HG02610 (cell line): Measurements from ENCODE around the gene GALE.
"Not testable (repeated sequence)": the region's sequence is repeated elsewhere in the genome, so short reads cannot be mapped to it uniquely, and the experiment has no call there.

Source experiments
- ATAC-seq: cut with Tn5 transposase; IDR thresholded peaks from one replicate; pipeline ENCODE4 v1.9.1; 2021; ENCODE audit warnings: mild to moderate bottlenecking, moderate library complexity; ENCODE audit not compliant: unreplicated experiment

Gene GALE

GRCh38 chr1:23810818-23811540 is 10.4 kb upstream of the GALE start:
- ATAC-seq = no peak

DNA sequence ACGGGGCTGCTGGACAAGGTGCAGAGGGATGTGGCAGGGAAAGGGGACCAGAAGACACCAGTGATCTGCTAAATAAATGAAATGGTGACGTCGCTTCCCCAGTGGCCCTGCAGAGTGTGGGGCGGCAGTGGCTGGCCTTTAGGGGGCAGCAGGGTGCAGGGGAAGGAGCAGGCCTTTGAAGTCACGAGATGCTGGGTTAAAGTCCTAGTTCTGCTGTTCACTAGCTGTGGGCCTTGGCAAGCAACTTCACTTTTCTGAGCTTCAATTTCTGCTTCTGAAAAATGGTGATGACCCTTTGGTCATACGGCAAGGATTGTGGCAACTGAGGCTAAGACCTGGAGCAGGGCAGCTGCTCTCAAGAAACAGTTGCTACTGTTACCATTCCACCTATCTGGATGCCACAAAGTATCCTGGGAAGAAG is 9.2 kb upstream of the GALE start:
- ATAC-seq = peak; percentile 62

- no peak for ATAC-seq
Observed at GRCh38 chr1:23807453-23807852, 6.9 kb upstream of the GALE start.

DNA sequence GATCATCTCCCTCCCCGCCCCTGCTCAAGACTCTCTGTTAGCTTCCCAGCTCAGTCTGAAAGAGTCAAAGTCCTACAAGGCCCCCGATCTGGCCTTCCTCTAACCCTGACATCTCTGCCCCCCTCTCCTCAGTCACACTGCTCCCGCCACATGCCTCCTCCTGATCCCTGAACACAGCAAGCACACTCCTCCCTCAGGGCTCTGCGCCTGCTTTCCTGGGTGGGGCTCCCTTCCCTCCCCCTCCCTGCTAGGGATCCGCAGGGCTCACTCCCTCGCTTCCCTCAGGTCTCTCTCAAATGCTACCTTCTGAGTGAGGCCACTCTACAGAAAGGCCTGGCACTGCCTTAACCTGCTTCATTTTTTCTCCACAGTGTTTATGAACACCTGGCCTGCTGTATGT is 5.7 kb upstream of the GALE start:
- ATAC-seq = no peak

DNA sequence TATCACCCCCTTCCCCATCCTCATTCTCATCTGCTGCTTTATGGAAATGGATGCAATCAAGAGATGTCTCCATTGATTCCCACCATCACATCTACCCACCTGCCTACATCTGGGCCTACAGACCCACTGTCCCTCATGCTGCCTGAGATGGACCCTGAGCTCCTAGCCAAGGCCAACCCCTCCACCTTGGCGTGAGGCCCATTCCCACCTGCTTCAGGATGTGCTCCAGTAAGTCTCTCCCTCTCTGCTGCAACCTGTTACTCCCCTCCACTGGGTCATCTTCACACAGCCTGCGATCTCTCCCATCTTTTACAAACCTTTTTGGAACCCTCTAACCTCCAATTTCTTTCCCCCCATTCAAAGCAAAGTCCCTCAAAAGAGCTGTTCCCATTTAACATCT is 4.5 kb upstream of the GALE start:
- ATAC-seq = no peak

DNA sequence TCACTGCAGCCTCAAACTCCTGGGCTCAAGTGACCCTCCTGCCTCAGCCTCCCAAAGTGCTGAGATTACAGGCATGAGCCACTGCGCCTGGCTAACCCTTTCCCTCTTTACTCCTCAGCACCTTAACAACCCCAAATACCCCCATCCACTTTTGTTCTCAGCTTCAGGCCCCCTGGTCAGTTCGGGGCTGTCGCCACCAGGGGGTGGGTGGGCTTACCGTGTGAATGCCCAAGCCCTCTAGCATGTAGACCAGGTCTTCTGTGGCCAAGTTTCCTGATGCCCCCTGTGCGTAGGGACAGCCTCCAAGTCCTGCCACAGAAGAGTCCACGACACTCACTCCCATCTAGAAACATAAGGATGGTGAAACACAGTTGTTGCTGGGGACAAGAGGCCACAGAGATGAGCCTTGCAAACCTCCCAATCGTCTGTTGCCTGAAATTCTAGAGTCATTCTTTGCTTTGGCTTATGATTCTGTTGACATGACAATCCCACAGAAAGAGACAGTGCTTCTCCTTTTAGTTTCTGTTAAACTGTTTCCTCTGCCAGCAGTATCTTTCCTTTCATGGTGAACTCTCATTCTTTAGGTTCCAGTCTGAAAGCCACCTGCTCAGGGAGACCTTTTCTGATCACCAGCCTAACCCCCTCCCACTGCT is 3.8 kb upstream of the GALE start:
- ATAC-seq = no peak

DNA sequence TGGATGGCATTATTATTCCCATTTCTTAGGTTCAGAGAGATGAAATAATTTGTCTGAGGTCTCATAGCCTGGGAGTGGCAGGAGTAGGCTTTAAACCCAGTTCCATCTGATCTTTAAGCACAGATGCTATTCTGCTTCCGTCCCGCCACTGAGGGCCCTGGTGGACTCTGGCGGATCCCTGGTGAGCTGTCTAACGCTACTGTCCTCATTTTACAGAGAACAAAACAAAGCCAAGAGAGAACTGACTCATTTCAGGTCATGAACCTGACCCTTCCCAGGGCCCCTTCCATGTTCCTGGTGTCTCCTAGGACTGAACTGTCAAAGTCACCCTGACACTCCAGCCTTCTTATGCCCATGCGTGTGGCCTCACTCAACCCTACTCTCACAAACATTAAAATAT is 3.1 kb upstream of the GALE start:
- no peak for ATAC-seq

DNA sequence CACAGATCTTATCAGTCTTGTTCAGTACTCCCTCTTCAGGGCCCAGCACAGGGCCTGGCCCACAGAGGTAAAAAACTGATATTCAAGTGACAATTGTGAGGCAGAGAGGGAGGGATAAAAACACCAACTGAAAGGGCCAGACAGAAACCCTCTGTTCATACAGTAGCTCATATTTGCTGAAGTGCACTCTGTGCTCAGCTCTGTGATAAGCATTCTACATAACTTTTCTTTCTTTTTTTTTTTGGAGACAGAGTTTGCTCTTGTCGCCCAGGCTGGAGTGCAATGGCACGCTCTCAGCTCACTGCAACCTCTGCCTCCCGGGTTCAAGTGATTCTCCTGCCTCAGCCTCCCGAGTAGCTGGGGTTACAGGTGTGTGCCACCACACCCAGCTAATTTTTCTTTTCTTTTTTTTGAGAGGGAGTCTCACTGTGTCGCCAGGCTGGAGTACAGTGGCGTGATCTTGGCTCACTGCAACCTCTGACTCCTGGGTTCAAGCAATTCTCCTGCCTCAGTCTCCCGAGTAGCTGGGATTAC is 2.3 kb upstream of the GALE start:
- not testable (repeated sequence) for ATAC-seq

DNA sequence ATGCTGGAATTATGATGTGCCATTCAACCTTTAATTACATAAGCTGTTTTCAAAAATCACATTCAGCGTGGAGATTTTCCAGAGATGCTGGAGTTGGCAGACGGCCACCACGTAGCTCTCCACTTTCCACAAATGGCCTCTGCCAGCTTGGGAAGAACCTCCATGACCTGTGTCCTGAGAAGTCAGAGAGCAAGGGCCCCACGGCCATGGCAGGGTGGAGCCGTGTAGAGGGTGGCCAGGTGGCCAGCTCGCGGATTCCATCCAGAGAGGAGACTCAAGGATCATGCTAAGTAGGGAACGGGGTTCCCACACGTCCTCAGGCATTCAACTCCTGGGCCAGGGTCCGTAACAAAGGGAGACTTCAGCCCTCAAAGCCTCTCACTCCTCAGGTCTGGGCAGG is 1.3 kb upstream of the GALE start:
- no peak for ATAC-seq

- no peak for ATAC-seq
Observed at GRCh38 chr1:23801338-23801748, 789 bp upstream of the GALE start.

DNA sequence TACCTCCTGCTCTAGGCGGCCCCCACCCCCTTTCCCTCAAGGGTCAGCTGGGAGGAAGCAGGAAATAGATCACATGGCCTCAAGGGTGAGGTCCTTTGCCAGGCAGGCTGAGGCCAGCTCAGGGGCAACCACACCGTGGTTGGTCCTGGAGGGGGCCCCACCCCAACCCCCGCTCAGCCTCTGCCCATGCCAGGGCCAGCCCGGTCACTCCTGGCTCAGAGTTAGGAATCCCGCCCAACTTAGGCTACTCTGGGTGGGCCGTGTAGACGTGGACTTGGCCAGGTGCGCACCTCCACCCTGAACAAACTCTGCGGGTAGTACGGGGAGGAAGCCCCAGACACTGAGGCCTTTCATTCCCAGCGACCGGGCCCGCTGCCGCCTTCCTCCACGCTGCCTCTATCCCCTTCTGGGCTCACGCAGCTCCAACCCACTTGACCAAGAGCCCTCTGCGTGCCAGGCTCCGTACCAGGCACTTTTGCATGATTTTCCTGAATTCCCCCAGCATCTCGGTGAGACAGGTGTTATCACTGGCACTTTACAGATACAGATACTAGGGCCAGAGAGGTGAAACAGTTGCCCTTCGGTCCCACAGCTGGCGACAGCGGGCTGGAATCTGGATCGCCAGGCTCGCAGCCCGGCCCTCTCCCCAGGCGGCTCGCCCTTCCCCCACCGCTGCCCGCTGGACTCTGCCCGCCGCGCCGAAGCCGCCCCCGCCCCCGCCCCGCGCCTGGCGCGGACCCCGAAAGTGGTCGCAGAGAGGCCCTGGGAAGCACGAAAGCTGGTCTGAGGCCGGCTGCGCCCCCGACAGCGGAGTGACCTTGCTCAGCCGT is 769 bp downstream of the GALE start:
- ATAC-seq = no peak

GRCh38 chr1:23799255-23799569 is 1.3 kb downstream of the GALE start:
- no peak for ATAC-seq

GRCh38 chr1:23798662-23799142 is 1.9 kb downstream of the GALE start:
- ATAC-seq = no peak

- no peak for ATAC-seq
Observed at GRCh38 chr1:23797478-23798448, 2.8 kb downstream of the GALE start.

- ATAC-seq = no peak
Observed at GRCh38 chr1:23796466-23797271, 3.9 kb downstream of the GALE start.

DNA sequence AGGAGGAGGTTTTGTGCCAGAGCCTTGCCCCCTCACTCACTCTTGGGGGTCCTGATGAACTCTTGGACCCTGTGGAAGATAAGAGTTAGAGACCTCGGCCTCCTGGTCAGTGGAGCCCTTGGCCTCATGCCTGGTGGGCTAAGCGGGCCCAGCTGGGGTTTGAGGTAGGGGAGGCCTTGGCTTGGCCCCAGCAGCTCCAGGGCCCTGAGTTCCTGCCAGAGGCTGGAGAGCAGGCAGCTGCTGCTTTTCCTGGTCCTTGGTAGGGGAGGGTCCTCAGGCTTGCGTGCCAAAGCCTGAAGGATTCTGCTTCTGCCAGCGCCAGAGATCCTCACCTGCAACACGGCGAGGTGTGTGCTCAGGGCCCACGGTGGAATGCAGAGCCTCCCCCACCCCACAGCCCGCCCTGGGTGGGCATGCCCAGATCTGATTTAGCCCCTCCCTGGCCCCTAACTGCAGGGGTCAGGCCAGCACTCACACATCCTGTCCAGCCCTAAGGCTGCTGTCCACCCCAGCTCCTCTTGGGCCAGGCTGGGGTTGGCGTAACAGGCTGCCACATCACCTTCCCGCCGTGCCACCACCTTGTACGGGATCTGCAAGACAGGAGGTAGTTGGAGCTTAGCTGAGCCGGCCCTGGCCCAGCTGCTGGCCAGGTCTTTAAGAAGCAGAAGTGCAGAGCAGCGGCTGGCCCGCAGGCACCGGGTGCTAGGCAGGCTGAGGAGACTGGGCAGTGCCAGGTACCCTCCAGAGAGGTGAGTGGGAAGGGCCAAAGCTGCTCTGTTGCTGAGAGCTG is 4.7 kb downstream of the GALE start:
- no peak for ATAC-seq

GRCh38 chr1:23794732-23795182 is 5.8 kb downstream of the GALE start:
- ATAC-seq = not testable (repeated sequence)

GRCh38 chr1:23793861-23794731 is 6.5 kb downstream of the GALE start:
- no peak for ATAC-seq
